GM19238 (cell line): ENCODE measurements around the gene OR1J2.
"Not testable (repeated sequence)": the region's sequence is repeated elsewhere in the genome, so short reads cannot be mapped to it uniquely, and the experiment has no call there.

Experiments
- DNase-seq: peaks from one replicate; pipeline ENCODE4 v3.0.0; 2011; ENCODE audit warnings: low spot score; ENCODE audit not compliant: insufficient read length

OR1J2 gene, protein sequence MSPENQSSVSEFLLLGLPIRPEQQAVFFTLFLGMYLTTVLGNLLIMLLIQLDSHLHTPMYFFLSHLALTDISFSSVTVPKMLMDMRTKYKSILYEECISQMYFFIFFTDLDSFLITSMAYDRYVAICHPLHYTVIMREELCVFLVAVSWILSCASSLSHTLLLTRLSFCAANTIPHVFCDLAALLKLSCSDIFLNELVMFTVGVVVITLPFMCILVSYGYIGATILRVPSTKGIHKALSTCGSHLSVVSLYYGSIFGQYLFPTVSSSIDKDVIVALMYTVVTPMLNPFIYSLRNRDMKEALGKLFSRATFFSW

DNA sequence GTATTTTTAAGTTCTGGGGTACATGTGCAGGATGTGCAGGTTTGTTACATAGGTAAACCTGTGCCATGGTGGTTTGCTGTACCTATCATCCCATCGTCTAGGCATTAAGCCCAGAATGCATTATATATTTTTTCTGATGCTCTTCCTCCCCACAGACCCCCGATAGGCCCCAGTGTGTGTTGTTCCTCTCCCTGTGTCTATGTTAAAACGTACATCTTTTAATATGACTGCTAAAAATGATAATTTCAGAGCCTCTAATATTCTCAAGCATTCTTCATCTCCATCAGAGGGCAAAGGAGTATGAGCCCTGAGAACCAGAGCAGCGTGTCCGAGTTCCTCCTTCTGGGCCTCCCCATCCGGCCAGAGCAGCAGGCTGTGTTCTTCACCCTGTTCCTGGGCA, at the start of gene OR1J2:
Gene OR1J2 (plus strand): TSS at position 301 of the 400 bp plus-strand sequence. CDS start 0 bp downstream, at position 301.
- DNase-seq: no peak

DNA sequence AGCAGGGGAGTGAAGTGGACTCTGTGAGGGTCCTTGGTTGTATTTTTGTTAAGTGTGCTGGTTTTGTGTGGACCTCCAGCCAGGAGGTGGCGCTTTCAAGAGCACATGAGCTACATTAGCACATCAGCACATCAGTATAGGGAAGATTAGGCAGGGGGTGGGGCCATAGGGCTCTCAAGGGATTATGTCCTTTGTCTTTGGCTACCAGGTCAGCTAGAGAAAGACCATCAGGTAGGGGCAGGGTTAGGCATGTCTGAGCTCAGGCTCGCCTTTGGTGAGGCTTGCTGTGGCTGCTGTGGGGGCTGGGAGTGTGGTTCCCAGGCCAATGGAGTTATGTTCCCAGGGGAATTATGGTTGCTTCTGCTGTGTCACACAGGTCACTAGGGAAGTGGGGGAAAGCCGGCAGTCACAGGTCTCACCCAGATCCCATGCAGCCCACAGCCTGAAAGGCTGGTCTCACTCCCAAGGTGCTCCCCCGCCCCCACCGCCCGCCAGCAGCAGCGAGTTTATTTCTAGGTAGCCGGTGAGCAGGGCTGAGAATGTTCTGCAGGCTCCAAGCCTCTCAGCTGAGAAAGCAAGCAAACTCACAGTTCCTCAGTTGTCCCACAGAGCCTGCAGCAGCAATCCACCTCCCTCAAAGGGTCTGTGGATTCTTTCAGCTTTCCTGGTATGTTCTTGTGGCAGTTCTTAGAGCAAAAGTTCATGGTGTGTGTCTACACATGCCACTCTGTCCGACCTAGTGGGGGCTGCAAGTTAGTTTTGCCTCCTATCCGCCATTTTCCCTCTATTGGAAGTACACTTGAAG, 46.6 kb upstream of the OR1J2 start:
- DNase-seq: no peak

DNA sequence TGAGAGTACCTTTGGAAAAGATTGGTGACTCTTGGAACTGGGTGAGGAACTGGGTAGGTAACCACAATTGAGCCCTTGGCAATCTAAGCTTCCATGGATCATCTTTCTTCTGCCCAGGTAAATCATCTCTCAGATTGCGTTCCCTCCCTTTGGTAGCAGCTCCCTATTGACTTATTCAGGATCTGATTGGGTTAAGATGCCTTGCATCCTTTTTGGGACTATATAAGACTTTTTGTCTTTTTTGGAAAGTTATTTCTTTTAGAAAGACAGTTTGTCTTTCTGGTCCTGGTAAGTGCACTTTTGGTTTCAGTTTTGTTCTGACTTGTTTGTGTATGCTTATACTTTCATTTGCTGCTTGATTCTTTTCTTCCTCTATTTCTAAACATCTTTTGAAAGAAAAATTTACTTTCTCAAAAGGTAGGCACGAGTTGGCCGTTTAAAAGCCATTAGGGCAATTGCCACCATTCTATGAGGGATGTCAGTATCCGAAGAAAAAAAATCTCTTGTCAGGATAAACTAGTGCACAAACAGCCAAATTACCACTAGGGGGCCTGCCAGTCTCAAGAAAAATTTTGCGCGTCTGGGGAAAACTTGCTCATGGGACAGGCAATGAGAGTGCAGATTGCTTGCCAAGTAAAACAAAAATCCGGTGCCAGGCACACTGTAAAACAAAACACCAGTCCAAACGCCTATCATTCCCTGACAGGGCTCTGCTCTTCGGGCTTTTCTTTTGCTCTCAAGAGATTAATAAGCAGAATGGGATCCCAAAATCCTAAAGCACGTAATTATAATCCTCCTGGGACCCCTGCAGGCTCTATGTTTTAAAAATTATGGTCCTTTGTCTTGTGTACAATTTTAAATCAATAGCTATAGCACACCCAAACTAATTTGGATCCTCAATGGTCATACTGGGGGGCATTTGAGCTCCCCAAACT, 45.7 kb upstream of the OR1J2 start:
- DNase-seq: peak; percentile 19

- no peak for DNase-seq
These were observed 44.1 kb upstream of the OR1J2 start for GRCh38 chr9:122466456-122466855.

DNA sequence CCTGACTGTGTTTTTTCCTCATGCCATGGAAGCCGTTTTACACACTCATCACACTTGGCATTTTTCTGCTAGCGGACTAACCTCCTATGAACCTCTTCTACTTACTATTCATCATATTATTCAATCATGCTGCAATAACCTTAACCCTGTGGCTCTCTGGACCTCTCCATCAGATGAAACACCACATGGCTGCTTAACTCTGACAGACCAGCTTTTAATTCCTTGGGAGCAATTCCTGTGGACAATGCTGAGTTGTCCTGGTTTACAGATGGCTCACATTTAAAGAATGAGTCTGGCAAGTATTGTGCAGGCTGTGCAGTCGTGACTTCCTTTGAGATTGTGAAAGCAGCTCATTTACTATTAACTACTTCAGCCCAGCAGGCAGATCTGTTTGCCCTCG, 41.9 kb upstream of the OR1J2 start:
- no peak for DNase-seq

GRCh38 chr9:122474561-122474960, 36.0 kb upstream of the OR1J2 start:
- no peak for DNase-seq

DNA sequence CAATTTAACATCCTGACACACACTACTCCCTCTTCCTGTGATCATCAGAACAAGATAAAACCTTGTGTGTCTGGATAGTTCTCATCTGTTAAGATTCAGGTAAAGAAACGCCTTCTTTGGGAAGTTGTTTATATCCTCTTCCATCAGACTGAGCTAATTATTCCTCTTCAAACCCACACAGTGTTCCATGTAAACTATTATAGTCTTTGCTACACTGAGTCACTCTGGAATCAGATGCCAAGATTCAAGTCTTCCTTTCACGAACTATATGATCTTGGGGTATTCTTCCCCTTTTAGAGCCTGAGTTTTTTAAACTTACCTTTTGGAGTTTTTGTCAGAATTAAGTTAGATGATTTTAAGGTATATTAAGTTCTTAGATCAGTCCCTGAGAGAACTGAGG, 34.9 kb upstream of the OR1J2 start:
- no peak for DNase-seq

- no peak for DNase-seq
These were observed 33.3 kb upstream of the OR1J2 start for GRCh38 chr9:122477346-122477745.

- no peak for DNase-seq
These were observed 32.8 kb upstream of the OR1J2 start, which contains the start of gene OR1J1 for GRCh38 chr9:122477826-122478225. TSS of gene OR1J1 (minus strand) at chr9:122477926. CDS start at chr9:122477926, 0 bp downstream.

DNA sequence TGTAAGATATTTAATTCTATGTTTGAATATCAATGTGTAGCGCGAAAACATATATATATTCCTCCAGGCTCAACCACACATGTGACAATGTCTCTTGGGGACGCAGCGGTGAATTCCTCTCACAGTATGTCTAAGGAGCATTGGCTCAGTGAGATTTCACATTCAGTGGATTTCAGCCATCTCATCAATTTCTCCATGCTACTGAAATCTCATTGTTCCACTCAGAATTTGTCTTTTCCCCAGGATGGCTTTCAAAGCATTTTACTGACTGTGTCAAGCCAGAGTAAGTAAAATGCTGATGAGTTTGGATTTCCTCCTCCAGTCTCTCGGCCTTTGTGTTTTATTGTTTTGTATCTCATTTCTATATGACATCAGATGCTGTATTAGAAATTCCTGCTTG, 31.5 kb upstream of the OR1J2 start:
- DNase-seq: no peak

GRCh38 chr9:122498883-122499288, 11.7 kb upstream of the OR1J2 start:
- peak; percentile 4 for DNase-seq

- no peak for DNase-seq
These were observed 3.6 kb upstream of the OR1J2 start for GRCh38 chr9:122506964-122507363.

- DNase-seq: no peak
These were observed 7.6 kb downstream of the OR1J2 start for GRCh38 chr9:122518226-122518625.

DNA sequence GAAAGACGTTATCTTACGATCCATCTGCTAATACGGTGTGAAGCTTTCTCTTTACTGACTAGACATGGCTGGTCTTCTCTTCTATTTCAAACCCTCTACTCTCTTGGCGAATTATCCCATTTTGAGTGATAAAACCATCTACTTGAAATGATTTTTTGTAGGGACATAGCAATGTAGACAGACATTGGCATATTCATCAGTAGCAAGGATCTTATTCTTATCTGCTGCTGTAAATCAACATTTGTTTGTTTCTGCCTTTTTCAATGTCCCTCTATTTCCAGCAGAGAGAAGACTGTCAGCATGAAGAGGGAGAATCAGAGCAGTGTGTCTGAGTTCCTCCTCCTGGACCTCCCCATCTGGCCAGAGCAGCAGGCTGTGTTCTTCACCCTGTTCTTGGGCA, 8.2 kb downstream of the OR1J2 start, which contains the start of gene OR1J4:
Gene OR1J4 (plus strand): TSS at position 301 of the 400 bp plus-strand sequence. CDS start 0 bp downstream, at position 301.
- DNase-seq: no peak

DNA sequence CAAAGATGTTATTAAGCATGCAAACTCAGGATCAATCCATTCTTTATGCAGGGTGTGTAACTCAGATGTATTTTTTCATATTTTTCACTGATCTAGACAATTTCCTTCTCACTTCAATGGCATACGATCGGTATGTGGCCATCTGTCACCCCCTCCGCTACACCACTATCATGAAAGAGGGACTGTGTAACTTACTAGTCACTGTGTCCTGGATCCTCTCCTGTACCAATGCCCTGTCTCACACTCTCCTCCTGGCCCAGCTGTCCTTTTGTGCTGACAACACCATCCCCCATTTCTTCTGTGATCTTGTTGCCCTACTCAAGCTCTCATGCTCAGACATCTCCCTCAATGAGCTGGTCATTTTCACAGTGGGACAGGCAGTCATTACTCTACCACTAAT, 8.8 kb downstream of the OR1J2 start:
- DNase-seq: no peak

DNA sequence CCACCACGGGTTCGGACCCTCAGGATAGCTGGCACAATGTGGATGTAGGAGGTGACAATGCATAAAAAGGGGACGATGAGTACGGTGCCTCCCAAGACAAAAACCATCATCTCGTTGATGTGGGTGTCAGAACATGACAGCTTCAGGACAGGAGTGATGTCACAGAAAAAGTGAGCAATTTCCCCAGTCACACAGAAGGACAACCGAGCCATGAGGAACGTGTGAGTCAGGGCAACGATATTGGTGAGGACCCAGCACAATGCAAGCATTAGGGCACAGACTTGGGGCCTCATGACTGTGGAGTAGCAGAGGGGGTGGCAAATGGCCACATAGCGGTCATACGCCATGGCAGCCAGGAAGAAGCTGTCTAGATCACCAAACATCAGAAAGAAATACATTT, 16.0 kb downstream of the OR1J2 start:
- DNase-seq: no peak

DNA sequence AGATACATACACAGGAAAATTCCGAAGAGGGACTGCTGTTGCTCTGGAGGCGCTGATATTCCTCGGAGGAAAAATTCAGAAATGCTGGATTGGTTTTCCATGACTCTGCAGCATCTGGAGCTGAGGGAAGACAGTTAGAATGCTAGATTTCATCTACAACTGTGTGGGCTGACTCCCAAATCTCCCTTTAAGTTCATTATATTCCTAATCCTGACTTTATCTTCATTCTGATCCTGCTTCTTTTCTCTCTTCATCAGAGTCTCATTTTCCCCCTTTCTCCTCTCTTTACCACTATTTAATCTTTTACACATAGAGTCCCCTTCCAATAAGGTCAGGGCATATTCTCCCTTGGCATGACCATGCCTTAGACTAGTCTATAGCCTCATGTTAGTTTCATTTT, 16.6 kb downstream of the OR1J2 start, which contains the start of gene OR1N1:
Gene OR1N1 (minus strand): TSS at position 101 of the 400 bp plus-strand sequence. CDS start 0 bp downstream, at position 101.
- no peak for DNase-seq

- not testable (repeated sequence) for DNase-seq
These were observed 20.6 kb downstream of the OR1J2 start for GRCh38 chr9:122531157-122531556.

GRCh38 chr9:122536134-122536533, 25.5 kb downstream of the OR1J2 start:
- DNase-seq: no peak

DNA sequence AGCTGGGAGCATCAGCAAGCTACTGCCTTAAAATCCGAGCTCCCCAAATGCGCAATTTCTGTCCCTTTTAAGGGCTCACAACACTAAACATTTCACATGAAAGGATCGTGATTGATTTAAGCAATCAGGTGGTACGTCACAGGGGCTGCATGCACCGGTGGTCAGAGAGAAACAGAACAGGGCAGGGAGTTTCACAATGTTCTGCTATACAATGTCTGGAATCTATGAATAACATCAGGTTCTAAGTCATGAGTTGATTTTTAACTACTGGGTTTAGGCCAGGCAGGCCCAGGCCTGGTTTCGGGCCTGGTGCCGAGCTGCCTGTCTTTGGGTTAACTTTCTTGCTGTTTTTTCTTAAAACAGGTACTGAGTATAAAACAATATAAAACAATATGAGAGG, 26.5 kb downstream of the OR1J2 start:
- DNase-seq: not testable (repeated sequence)

GRCh38 chr9:122538757-122539156, 28.2 kb downstream of the OR1J2 start:
- no peak for DNase-seq
